Parathyroid adenoma (tissue), 2 donors: Measurements from ENCODE around the gene GRPEL2.

Experiments used
- H2AFZ ChIP-seq: fragments of 300-600 bp; sonication (generic); one replicate; pipeline ENCODE4 v1.7.0; 2017; ENCODE audit warnings: antibody characterized with exemption, mild to moderate bottlenecking
- H3K27ac ChIP-seq: fragments of 300-600 bp; sonication (generic); one replicate; pipeline ENCODE4 v1.7.0; 2017
- H3K27me3 ChIP-seq: fragments of 300-600 bp; sonication (generic); one replicate; pipeline ENCODE4 v1.7.0; 2017; ENCODE audit warnings: low read length; ENCODE audit not compliant: control insufficient read depth, insufficient read depth
- H3K36me3 ChIP-seq: fragments of 300-600 bp; sonication (generic); one replicate; pipeline ENCODE4 v1.7.0; 2017; ENCODE audit warnings: low read length; ENCODE audit not compliant: control insufficient read depth, insufficient read depth
- H3K4me1 ChIP-seq: fragments of 300-600 bp; sonication (generic); one replicate; pipeline ENCODE4 v1.7.0; 2017; ENCODE audit warnings: control low read depth
- H3K4me2 ChIP-seq: fragments of 300-600 bp; sonication (generic); one replicate; pipeline ENCODE4 v1.7.0; 2017; ENCODE audit warnings: low read length
- H3K4me3 ChIP-seq: fragments of 300-600 bp; sonication (generic); one replicate; pipeline ENCODE4 v1.7.0; 2017; ENCODE audit warnings: low read depth, low read length
- H3K79me2 ChIP-seq: fragments of 300-600 bp; sonication (generic); one replicate; pipeline ENCODE4 v1.7.0; 2017; ENCODE audit warnings: control low read depth
- H3K9ac ChIP-seq: fragments of 300-600 bp; sonication (generic); one replicate; pipeline ENCODE4 v1.7.0; 2017; ENCODE audit warnings: mild to moderate bottlenecking
- H3K9me3 ChIP-seq: fragments of 300-600 bp; sonication (generic); one replicate; pipeline ENCODE4 v1.7.0; 2017; ENCODE audit warnings: low read length; ENCODE audit not compliant: control insufficient read depth
- CTCF ChIP-seq: fragments of 300-600 bp; sonication (generic); IDR thresholded peaks from one replicate; pipeline ENCODE4 v1.7.0; 2017; ENCODE audit warnings: antibody characterized with exemption, mild to moderate bottlenecking
- donor health status: primary hyperparathyroidism.

The GRPEL2 gene

GRCh38 chr5:149357370-149358293 is 12.3 kb downstream of the GRPEL2 start, which contains the start of gene PCYOX1L:
TSS of gene PCYOX1L (plus strand) at chr5:149358046. CDS start at chr5:149358069, 23 bp downstream.
- Histone ChIP-seq H3K36me3 (no peaks in the 10 kb centered on the region), H3K9me3 (no peaks in the 10 kb centered on the region), H3K79me2 (no peaks in the 10 kb centered on the region), H2AFZ (peak within 1 kb of the TSS; percentile 86), H3K4me1 (peaks cover 9% of the 10 kb centered on the region), H3K9ac (peak within 1 kb of the TSS; percentile 40), H3K4me3 (peak within 1 kb of the TSS; percentile 75), H3K4me2 (peak within 1 kb of the TSS; percentile 84), H3K27ac (peak within 1 kb of the TSS; percentile 55), H3K27me3 (no peaks in the 10 kb centered on the region)
- TF ChIP-seq CTCF: no peak

- peak overlapping the region; percentile 41 for H3K27ac ChIP-seq
- peak overlapping the region; percentile 40 for H3K9ac ChIP-seq
- peak overlapping the region; percentile 86 for H2AFZ ChIP-seq
- peak overlapping the region; percentile 84 for H3K4me2 ChIP-seq
- H3K27me3 ChIP-seq: no peaks in the 10 kb centered on the region
- peaks cover 9% of the 10 kb centered on the region for H3K4me1 ChIP-seq
- no peaks in the 10 kb centered on the region for H3K9me3 ChIP-seq
- no peaks in the 10 kb centered on the region for H3K79me2 ChIP-seq
- TF ChIP-seq CTCF: no peak
- peak overlapping the region; percentile 75 for H3K4me3 ChIP-seq
- H3K36me3 ChIP-seq: no peaks in the 10 kb centered on the region
These were observed 13.0 kb downstream of the GRPEL2 start for GRCh38 chr5:149358294-149358651.

DNA sequence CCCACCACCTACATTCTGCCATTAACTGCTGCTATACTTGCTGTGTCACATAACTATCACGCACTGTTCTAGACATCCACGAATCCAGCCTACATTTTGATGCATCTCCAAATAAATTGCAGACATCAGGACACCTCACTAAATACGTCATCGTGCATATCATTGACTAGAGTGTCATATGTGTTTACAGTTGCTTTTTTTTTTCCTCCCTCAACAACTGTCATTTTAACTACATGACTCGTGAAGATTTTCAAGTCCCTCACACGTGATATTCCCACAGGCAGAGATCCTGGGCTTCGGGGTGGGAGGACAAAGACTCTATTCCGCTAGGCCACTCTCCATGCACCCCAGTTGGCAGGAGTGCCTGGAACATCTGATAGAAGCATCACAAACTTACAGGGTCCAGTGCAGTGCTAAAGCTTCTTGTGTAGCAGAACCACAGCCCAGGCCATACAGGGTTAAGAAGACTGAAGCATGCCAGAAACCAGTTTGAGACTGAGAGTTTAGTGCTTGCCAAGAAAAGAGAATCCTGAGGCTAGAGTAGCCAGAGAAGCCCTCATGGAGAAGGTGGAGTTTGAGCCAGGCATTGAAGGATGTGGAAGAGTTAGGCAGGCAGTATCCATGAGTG is 13.7 kb downstream of the GRPEL2 start:
- TF ChIP-seq CTCF: no peak
- Histone ChIP-seq H3K9me3 (no peaks in the 10 kb centered on the region), H3K9ac (no peak overlapping the region), H3K4me3 (peak overlapping the region; percentile 75), H3K79me2 (no peaks in the 10 kb centered on the region), H2AFZ (no peak overlapping the region), H3K27ac (no peak overlapping the region), H3K36me3 (no peaks in the 10 kb centered on the region), H3K4me2 (peak overlapping the region; percentile 84), H3K27me3 (no peaks in the 10 kb centered on the region), H3K4me1 (peaks cover 9% of the 10 kb centered on the region)

- H3K9me3 ChIP-seq: no peaks in the 10 kb centered on the region
- H3K4me2 ChIP-seq: no peak overlapping the region
- no peaks in the 10 kb centered on the region for H3K36me3 ChIP-seq
- H3K27ac ChIP-seq: no peak overlapping the region
- no peaks in the 10 kb centered on the region for H3K27me3 ChIP-seq
- H3K79me2 ChIP-seq: no peaks in the 10 kb centered on the region
- no peak overlapping the region for H2AFZ ChIP-seq
- H3K9ac ChIP-seq: no peak overlapping the region
- peaks cover 9% of the 10 kb centered on the region for H3K4me1 ChIP-seq
- H3K4me3 ChIP-seq: no peak overlapping the region
- TF ChIP-seq CTCF: no peak
These were observed 15.0 kb downstream of the GRPEL2 start for GRCh38 chr5:149360272-149360671.
